Measurements from ENCODE around the gene CLEC11A.
"Not testable (repeated sequence)": the region's sequence is repeated elsewhere in the genome, so short reads cannot be mapped to it uniquely, and the experiment has no call there.

CLEC11A gene

DNA sequence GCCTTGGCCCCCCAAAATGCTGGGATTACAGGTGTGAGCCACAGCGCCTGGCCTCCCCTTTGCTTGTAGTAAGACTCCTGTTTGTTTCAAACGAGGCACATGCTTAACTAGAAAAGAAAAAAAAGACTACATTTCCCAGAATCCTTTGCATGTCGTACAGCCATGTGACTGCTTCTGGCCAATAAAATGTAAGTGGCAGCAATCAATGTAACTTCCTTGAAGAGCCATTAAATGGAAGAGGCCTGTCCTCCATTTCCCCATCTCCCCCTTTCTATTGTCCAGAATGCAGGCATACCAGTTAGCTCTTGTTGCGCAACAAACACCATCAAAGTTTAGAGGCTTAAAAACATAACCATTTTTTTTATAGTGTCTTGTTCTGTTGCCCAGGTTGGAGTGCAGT lies 36.7 kb downstream of the CLEC11A start:
- no peak overlapping the region for H3K4me3 ChIP-seq (ENCODE audit: low read depth, low read length)
- no peak for TF ChIP-seq POLR2A (IDR thresholded peaks at IDR 0.05; ENCODE audit: extremely low read depth, insufficient read length)
- TF ChIP-seq MAX (IDR thresholded peaks at IDR 0.05; ENCODE audit: low read depth, low read length) = peak; percentile 88
- no peak for TF ChIP-seq MYC (IDR thresholded peaks at IDR 0.05; ENCODE audit: low read depth, low read length)
- TF ChIP-seq CTCF (IDR thresholded peaks at IDR 0.05; ENCODE audit: low read depth, low read length) = no peak
- peak; percentile 64 for DNase-seq (ENCODE audit: low read depth)

DNA sequence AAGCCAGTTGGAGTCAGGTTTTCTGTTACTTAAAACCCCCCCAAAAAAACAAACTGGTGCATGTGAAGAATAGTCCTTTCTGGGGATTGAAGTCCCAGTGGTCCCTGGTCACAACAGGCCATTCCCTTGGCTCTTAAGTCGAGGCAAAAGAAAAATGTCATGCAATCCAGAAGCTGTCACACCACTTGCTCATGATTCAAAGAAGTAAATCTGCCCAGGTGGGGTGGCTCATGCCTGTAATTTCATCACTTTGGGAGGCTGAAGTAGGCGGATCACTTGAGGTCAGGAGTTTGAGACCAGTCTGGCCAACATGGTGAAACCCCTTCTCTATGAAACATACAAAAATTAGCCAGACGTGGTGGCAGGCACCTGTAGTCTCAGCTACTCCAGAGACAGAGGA lies 38.3 kb downstream of the CLEC11A start:
- not testable (repeated sequence) for H3K4me3 ChIP-seq (ENCODE audit: low read depth, low read length); DNase-seq (ENCODE audit: low read depth)

- not testable (repeated sequence) for DNase-seq (ENCODE audit: low read depth); H3K4me3 ChIP-seq (ENCODE audit: low read depth, low read length)
Measured at GRCh38 chr19:50763521-50763920, 40.4 kb downstream of the CLEC11A start.

DNA sequence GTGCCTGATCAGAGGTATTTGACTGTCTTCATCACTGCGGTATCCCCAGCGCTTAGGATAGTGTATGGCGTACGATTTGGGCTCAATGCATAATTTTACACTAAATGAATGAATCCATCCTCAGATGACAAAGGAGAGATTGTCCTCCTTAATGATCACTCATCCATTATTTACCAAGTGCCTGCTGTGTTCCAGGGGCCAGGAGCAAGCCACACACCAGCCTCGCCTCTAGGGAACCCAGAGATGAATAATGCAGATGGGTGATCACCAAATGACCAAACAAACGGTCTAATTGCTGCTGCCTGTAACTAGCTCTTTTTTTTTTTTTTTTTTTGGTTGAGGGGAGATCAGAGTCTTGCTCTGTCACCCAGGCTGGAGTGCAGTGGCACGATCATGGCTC lies 41.2 kb downstream of the CLEC11A start:
- TF ChIP-seq MAX (IDR thresholded peaks at IDR 0.05; ENCODE audit: low read depth, low read length) (no peak), MYC (IDR thresholded peaks at IDR 0.05; ENCODE audit: low read depth, low read length) (no peak), POLR2A (IDR thresholded peaks at IDR 0.05; ENCODE audit: extremely low read depth, insufficient read length) (no peak), CTCF (IDR thresholded peaks at IDR 0.05; ENCODE audit: low read depth, low read length) (no peak)

DNA sequence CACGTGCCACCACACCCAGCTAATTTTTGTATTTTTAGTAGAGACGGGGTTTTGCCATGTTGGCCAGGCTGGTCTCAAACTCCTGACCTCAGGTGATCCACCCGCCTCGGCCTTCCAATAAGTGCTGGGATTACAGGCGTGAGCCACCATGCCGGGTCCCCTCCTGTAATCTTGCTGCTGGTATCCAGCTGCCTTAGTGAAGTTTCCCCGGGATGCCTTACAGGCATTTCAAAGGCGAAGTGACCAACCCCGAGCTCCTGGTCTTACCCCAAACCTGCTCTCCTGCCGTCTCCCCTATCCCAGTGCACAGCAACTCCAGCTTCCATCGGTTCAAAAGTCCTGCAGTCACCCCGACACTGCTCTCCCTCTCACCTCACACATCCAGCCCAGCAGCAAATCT lies 43.6 kb downstream of the CLEC11A start:
- H3K4me3 ChIP-seq (ENCODE audit: low read depth, low read length); DNase-seq (ENCODE audit: low read depth): not testable (repeated sequence)

More for the DNA sequence above, 41.2 kb downstream of the CLEC11A start:
- no peak for DNase-seq (ENCODE audit: low read depth)
- H3K4me3 ChIP-seq (ENCODE audit: low read depth, low read length) = no peak overlapping the region

- DNase-seq (ENCODE audit: low read depth); H3K4me3 ChIP-seq (ENCODE audit: low read depth, low read length): not testable (repeated sequence)
Measured at GRCh38 chr19:50767263-50767662, 44.1 kb downstream of the CLEC11A start.

GRCh38 chr19:50768277-50768676 lies 45.1 kb downstream of the CLEC11A start:
- no peak for DNase-seq (ENCODE audit: low read depth)
- TF ChIP-seq MAX (IDR thresholded peaks at IDR 0.05; ENCODE audit: low read depth, low read length) (no peak), MYC (IDR thresholded peaks at IDR 0.05; ENCODE audit: low read depth, low read length) (no peak), POLR2A (IDR thresholded peaks at IDR 0.05; ENCODE audit: extremely low read depth, insufficient read length) (no peak), CTCF (IDR thresholded peaks at IDR 0.05; ENCODE audit: low read depth, low read length) (no peak)
- no peak overlapping the region for H3K4me3 ChIP-seq (ENCODE audit: low read depth, low read length)

DNA sequence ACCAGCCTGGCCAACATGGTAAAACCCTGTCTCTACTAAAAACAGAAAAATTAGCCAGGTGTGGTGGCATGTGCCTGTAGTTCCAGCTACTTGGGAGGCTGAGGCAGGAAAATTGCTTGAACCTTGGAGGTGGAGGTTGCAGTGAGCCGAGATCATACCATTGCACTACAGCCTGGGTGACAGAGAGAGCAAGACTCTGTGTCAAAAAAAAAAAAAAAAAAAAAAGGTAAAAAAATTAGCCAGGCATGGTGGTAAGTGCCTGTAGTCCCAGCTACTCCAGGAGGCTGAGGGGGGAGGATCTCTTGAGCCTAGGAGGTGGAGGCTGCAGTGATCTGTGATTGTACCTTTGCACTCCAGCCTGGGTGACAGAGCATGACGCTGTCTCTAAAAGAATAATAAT lies 47.0 kb downstream of the CLEC11A start, which contains the start of gene GPR32:
Gene GPR32 (plus strand): TSS at position 301 of the 400 bp plus-strand sequence. CDS start 137 bp downstream, outside the sequence.
- H3K4me3 ChIP-seq (ENCODE audit: low read depth, low read length); DNase-seq (ENCODE audit: low read depth): not testable (repeated sequence)

- TF ChIP-seq POLR2A (IDR thresholded peaks at IDR 0.05; ENCODE audit: extremely low read depth, insufficient read length) (no peak), MAX (IDR thresholded peaks at IDR 0.05; ENCODE audit: low read depth, low read length) (no peak), CTCF (IDR thresholded peaks at IDR 0.05; ENCODE audit: low read depth, low read length) (no peak), MYC (IDR thresholded peaks at IDR 0.05; ENCODE audit: low read depth, low read length) (no peak)
- no peak for DNase-seq (ENCODE audit: low read depth)
- H3K4me3 ChIP-seq (ENCODE audit: low read depth, low read length) = no peak overlapping the region
Measured at GRCh38 chr19:50770888-50771287, 47.7 kb downstream of the CLEC11A start.
